ENCODE results near the gene ALG1.
"Not testable (repeated sequence)": the region's sequence is repeated elsewhere in the genome, so short reads cannot be mapped to it uniquely, and the experiment has no call there.

The ALG1 gene

GRCh38 chr16:5117300-5118087, 45.9 kb downstream of the ALG1 start:
- ATAC-seq (replicated peaks) = not testable (repeated sequence)

GRCh38 chr16:5131467-5132004, 59.9 kb downstream of the ALG1 start:
- not testable (repeated sequence) for H3K36me3 Mint-ChIP-seq; H3K9me3 Mint-ChIP-seq; H3K27ac Mint-ChIP-seq; H3K4me3 Mint-ChIP-seq; H3K4me1 Mint-ChIP-seq; ATAC-seq (replicated peaks); DNase-seq
- peaks cover 34 to 40% of the 10 kb centered on the region in 2 donors for H3K27me3 Mint-ChIP-seq

More at GRCh38 chr16:5117300-5118087, 45.9 kb downstream of the ALG1 start:
- peak overlapping the region in 1 of 2 donors; percentile 4 for H3K4me3 Mint-ChIP-seq
- peaks cover 8 to 15% of the 10 kb centered on the region in 2 donors for H3K4me1 Mint-ChIP-seq
- DNase-seq, H3K27ac Mint-ChIP-seq, H3K36me3 Mint-ChIP-seq, H3K9me3 Mint-ChIP-seq: not testable (repeated sequence)
- H3K27me3 Mint-ChIP-seq = peaks cover 40 to 67% of the 10 kb centered on the region in 2 donors

GRCh38 chr16:5132915-5133600, 61.4 kb downstream of the ALG1 start:
- peaks cover 32 to 54% of the 10 kb centered on the region in 2 donors for H3K27me3 Mint-ChIP-seq
- not testable (repeated sequence) for H3K36me3 Mint-ChIP-seq; ATAC-seq (replicated peaks)

GRCh38 chr16:5134739-5135452, 63.3 kb downstream of the ALG1 start:
- peaks cover 18 to 70% of the 10 kb centered on the region in 2 donors for H3K27me3 Mint-ChIP-seq
- not testable (repeated sequence) for H3K9me3 Mint-ChIP-seq; H3K4me1 Mint-ChIP-seq; H3K27ac Mint-ChIP-seq; H3K36me3 Mint-ChIP-seq; H3K4me3 Mint-ChIP-seq; DNase-seq; ATAC-seq (replicated peaks)

More at GRCh38 chr16:5132915-5133600, 61.4 kb downstream of the ALG1 start:
- not testable (repeated sequence) for DNase-seq, H3K27ac Mint-ChIP-seq, H3K4me1 Mint-ChIP-seq, H3K4me3 Mint-ChIP-seq, H3K9me3 Mint-ChIP-seq
